HG03196 (cell line): ENCODE data around the gene OR5K2.

ENCODE experiments used
- ATAC-seq: cut with Tn5 transposase; IDR thresholded peaks from one replicate; pipeline ENCODE4 v1.9.1; 2021; ENCODE audit not compliant: unreplicated experiment

Gene OR5K2

GRCh38 chr3:98497381-98497780 is at the start of gene OR5K2:
TSS of gene OR5K2 (plus strand) at chr3:98497681. CDS start at chr3:98497681, 0 bp downstream.
- no peak for ATAC-seq

- ATAC-seq, result no peak
Observed at GRCh38 chr3:98449606-98450193, 47.8 kb upstream of the OR5K2 start.

- no peak for ATAC-seq
Observed at GRCh38 chr3:98450372-98450771, 47.1 kb upstream of the OR5K2 start.

- no peak for ATAC-seq
Observed at GRCh38 chr3:98453827-98454226, 43.7 kb upstream of the OR5K2 start.

- ATAC-seq, result no peak
Observed at GRCh38 chr3:98454929-98455328, 42.6 kb upstream of the OR5K2 start.

GRCh38 chr3:98457543-98457942 is 39.9 kb upstream of the OR5K2 start:
- no peak for ATAC-seq

GRCh38 chr3:98460220-98460619 is 37.3 kb upstream of the OR5K2 start:
- ATAC-seq, result no peak

GRCh38 chr3:98462901-98463300 is 34.6 kb upstream of the OR5K2 start, which contains the start of gene OR5K1:
TSS of gene OR5K1 (plus strand) at chr3:98463201. CDS start at chr3:98469577, 6,376 bp downstream.
- ATAC-seq, result no peak

GRCh38 chr3:98482717-98483482 is 14.6 kb upstream of the OR5K2 start:
- ATAC-seq, result no peak

GRCh38 chr3:98483626-98484025 is 13.9 kb upstream of the OR5K2 start:
- no peak for ATAC-seq

GRCh38 chr3:98500019-98500418 is 2.5 kb downstream of the OR5K2 start:
- no peak for ATAC-seq

GRCh38 chr3:98501270-98501669 is 3.8 kb downstream of the OR5K2 start:
- no peak for ATAC-seq

GRCh38 chr3:98501863-98502576 is 4.5 kb downstream of the OR5K2 start:
- no peak for ATAC-seq

- ATAC-seq, result no peak
Observed at GRCh38 chr3:98504539-98504938, 7.1 kb downstream of the OR5K2 start.

GRCh38 chr3:98508582-98508981 is 11.1 kb downstream of the OR5K2 start:
- no peak for ATAC-seq

- no peak for ATAC-seq
Observed at GRCh38 chr3:98512576-98512975, 15.1 kb downstream of the OR5K2 start.

- no peak for ATAC-seq
Observed at GRCh38 chr3:98513091-98513511, 15.6 kb downstream of the OR5K2 start.

- ATAC-seq, result no peak
Observed at GRCh38 chr3:98513736-98514135, 16.3 kb downstream of the OR5K2 start.

GRCh38 chr3:98514948-98515347 is 17.5 kb downstream of the OR5K2 start:
- no peak for ATAC-seq

GRCh38 chr3:98518816-98519215 is 21.3 kb downstream of the OR5K2 start:
- no peak for ATAC-seq

GRCh38 chr3:98519351-98519750 is 21.9 kb downstream of the OR5K2 start:
- ATAC-seq, result no peak
